ENCODE results near the gene MOB3B.

DNA sequence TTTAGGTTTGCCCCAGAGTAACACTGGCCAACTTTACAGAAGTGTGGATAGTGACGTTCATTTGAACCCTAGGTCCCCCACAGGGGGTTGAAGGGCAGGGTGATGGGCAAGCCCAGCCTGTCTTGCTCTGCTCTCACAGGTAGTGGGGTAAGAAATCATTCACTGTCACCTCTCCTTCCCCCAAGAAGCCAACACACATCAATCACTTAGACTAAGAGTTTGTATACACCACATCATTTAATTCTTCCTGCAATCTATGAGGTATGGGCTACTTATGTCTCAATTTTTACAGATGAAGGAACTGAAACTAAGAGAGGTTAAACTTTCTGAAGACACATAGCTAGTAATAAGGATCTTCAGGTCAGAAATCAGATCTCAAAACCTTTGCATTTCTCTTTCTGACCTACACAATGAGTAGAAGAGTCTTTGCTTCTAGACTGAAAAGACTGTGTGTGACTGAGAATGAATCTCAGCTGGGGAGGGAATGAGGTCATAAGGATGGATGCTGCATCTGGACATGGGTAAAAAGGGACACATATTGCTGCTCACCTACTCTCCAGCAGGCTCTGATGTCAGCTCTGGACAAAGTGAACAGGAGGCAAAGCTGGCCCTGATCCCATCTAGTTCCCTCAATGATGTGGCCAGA is 151.7 kb downstream of the MOB3B start:
- TF ChIP-seq POLR2A (IDR thresholded peaks at IDR 0.05): no peak
- TF ChIP-seq, protein P1, sequence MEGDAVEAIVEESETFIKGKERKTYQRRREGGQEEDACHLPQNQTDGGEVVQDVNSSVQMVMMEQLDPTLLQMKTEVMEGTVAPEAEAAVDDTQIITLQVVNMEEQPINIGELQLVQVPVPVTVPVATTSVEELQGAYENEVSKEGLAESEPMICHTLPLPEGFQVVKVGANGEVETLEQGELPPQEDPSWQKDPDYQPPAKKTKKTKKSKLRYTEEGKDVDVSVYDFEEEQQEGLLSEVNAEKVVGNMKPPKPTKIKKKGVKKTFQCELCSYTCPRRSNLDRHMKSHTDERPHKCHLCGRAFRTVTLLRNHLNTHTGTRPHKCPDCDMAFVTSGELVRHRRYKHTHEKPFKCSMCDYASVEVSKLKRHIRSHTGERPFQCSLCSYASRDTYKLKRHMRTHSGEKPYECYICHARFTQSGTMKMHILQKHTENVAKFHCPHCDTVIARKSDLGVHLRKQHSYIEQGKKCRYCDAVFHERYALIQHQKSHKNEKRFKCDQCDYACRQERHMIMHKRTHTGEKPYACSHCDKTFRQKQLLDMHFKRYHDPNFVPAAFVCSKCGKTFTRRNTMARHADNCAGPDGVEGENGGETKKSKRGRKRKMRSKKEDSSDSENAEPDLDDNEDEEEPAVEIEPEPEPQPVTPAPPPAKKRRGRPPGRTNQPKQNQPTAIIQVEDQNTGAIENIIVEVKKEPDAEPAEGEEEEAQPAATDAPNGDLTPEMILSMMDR (IDR thresholded peaks at IDR 0.05): no peak
